Measurements from ENCODE around the gene PADI3.
"Not testable (repeated sequence)": the region's sequence is repeated elsewhere in the genome, so short reads cannot be mapped to it uniquely, and the experiment has no call there.

Gene PADI3

DNA sequence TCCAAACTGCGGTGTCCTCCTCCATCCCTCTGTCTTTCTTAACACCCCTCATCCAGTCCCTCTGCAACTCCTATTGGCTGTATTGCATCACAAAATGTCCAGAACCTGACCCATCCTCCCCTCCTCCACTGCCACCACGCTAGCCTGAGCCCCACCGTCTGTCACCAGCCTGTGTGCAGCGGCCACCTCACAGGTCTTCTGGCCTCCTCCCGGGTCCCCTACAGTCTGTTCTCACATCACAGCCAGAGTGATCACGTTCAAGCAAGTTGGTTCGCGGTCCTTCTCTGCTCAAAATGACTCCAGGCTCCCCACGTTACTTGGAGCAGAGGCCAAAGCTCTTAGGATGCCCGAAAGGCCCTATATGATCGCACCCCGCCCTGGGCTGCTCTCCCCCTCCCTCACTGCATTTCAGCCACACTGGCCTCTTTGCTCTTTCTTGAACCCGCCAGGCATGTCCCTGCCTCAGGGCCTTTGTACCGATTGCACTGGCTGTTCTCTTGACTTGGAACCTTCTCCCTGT, 56.7 kb downstream of the PADI3 start:
- DNase-seq: no peak

DNA sequence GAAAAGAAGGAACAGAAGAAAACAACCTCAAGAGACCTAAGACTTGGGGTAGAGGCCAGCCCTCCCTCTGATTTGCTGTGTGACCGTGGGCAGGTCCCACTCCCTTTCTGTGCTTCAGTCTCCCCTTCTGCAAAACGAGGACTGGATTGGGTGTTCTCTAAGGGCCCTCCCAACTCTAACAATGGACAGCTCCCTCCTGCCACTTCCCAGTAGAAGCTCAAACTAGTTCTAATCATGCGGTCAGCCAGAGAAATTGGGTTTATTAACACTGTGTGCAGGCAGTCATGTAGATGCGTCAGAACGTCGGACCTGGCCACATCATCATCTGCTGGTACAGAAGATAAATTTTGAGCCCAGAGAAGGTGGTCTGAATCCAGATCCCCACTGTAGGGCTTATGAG, 57.5 kb downstream of the PADI3 start:
- no peak for DNase-seq

DNA sequence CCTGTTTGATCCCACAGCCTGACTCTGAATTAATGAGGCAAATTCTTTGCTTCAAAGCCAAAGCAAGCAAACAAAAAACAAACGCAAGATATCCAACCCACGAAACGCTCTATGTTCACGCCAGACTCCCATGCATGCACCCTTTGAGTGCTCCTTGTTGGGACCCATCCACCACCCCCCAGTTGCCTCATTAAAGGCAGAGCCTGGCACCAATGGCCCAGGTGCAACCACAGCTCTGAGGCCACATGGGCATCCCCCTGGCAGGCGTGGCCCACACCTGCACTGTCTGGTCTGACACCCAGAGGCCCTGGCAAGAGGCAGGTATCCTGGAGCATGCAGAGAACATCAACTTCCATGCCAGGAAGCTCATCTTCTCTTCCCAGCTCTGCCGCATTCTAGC, 58.0 kb downstream of the PADI3 start:
- no peak for DNase-seq

DNA sequence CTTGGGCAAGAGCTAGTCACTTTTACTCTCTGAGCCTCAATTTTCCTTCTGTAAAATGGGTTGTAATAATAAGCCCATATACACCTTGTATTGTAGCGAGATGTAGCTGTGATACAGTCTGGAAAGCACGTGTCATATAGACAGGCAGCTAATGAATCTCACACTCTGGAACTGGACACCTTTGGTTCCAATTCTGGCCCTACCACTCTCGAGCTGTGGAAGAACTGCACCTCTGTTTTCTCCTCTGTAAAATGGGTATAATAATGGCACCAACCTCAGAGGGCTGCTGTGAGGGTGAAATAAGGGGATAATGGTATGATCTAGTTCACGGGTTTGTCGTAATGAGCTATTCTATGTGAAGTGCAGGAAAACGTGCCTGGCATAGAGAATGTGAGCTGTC, 58.4 kb downstream of the PADI3 start:
- DNase-seq: no peak

DNA sequence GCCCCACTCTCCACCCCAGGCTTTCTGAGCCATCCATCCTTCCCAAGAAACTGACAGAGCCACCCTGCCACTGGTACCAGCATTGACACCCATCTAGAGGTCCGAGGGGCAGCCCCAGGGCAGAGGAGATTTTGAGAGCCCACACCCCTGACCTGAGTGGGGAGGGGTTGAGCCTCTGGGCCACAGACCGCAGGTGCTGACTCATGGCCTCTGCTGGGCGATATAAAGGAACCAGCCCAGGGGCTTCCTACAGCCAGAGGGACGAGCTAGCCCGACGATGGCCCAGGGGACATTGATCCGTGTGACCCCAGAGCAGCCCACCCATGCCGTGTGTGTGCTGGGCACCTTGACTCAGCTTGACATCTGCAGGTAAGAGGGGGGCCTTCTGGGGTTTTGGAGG, 59.0 kb downstream of the PADI3 start, which contains the start of gene PADI4:
Gene PADI4 (plus strand): TSS at position 252 of the 400 bp plus-strand sequence. CDS start 26 bp downstream, at position 278.
- no peak for DNase-seq

DNA sequence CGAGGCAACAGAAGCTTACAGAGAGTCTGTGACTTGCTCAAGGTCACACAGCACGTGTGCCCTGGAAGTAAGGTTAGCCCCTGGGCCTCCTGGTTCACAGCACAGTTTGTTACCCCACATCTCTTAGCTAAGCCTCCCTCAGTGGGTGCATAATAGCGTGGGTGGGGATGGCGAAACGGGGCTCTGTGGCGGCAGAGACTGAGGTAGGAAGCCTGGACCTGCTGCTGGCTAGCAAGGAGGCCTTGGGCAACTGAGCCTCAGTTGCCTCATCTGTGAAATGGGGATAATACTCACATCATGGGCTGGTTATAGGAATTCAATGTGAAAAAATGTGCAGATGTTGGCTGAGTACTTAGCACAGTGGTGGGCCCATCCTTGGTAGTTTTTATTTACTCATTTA, 59.7 kb downstream of the PADI3 start:
- DNase-seq: no peak

DNA sequence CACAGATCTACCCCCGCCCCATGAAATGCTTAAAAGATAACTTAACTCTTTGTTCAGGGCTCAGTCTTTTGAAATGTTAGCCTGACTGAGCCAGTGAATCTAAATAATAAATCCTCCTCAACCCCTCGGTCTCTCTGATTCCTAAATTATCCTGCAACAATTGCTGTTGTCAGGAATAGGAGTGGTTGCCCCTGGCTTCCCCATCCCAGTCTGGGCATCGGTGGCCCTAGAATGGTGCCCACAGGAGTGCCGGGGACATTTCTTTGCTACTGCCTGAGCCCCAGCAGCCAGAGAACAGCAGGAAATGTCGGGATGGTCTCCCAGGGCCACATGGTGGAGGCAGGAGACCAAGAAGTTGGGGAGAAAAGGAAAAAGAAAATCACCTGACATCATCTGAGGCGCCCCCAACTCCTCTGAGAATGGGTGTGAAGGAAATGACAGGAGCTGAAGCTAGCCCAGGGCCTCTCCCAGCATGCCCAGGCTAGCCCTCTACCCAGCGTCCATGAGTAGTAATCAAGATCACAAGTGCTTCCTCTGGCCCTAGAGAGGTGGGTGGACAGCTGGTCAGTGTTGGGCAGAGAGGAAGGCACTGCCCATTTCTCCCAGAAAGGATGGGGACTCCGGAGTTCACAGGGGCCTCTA, 60.6 kb downstream of the PADI3 start:
- no peak for DNase-seq

DNA sequence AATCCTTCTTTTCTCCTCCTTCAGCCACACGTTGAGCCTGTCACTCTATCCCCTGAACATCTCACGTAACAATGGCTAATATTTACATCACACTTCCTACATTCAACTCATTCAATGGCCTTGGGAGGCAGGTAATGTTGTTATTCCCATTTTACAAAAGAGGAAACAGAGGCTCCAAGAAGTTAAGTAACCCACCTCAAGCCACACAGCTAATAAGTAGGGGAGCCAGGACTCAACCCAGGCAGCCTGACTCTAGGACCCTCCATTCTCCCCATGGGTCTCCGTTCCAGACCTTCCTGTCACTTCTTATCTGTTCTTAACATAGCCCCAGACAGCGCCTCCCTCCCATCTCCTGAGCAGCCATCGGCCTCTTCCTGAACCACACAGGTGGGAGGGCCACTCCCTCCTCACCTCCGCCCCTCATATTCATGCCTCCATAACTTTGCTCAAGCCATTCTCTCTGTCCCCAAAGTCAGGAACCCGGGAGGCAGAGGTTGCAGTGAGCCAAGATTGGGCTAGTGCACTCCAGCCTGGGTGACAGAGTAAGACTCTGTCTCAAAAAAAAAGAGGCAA, 61.3 kb downstream of the PADI3 start:
- no peak for DNase-seq

DNA sequence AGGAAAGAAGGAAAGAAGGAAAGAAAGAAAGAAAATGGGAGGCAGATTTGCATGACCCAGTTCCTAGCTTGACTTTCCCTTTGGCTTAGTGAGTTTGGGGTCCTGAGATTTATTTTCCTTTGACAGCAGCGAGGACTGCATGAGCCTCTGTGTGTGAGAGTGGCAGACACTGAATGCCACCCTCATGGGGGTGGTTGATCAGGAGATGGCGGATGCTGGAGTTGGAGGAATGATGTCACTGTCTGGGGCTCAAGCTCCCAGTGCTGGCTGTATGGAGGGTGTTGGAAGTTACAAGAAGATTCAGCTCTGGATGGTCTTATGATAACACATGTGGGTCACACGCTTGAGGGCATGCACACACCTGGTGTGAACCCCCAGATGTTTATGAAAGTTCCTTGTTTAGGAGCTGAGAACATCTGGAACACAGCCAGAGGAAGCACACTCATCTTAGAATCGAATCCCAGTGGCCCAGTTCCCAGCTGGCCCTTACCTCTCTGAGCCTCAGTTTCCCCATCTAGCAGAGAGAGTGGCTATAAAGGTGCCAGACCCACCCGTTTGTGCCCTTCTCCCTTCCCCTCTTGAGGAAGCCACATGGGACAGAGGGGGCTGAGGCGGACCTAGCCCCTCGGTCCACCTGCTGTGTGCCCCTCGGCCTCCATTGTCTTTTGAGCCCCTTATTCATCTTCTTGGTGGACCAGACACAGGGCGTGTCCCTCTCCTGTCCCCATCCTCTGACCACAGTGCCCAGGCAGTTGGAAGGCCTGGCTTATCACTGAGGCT, 64.8 kb downstream of the PADI3 start:
- no peak for DNase-seq

DNA sequence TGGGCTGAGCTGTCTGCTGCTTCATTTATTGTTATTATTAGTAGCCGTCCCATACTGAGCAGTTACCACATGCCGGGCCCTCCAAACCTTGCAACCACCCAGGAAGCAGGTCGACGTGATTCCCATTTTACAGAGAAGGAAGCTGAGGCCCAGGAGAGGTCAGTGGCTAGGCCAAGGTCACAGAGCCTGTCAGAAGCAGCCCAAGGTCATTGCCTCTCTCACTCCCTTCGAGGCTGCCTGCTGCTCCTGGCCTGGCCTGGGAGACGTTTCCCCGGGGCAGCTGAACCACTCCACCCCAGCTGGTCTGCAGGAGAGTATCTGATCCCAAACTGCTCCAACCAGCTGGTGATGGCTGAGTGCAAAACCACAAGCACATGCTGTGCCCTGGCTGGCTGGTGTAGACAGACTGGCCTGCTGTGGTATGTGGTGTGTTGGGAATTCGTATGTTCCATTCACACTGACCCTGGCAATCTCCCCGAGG, 65.6 kb downstream of the PADI3 start:
- no peak for DNase-seq

DNA sequence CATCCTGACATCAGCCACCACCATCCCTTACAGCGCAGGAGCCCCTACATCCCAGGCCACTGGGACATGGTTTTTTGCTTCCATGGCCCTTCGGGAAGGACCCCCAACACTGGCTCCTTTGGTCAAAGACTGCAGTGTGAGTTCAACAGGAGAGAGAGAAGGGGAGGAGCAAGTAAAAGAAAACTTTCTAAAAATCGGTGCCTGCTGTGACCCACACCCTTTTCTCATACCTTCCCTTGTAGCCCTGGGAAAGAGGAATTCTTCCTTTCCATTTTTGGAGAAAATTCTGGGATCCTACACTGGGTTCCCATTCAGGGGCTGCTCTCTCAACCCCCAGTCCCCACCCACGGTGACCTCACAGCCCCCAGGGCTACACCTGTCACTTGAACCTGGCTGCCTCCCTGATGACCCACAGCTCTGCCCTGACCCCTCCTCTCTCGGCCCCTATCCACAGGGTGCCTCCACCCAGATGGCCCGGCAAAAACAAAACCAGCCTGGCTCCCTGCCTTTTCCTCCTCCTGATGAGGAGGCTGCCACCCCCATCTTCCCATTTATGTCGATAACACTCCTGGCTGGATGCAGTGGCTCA, 66.7 kb downstream of the PADI3 start:
- DNase-seq: no peak

DNA sequence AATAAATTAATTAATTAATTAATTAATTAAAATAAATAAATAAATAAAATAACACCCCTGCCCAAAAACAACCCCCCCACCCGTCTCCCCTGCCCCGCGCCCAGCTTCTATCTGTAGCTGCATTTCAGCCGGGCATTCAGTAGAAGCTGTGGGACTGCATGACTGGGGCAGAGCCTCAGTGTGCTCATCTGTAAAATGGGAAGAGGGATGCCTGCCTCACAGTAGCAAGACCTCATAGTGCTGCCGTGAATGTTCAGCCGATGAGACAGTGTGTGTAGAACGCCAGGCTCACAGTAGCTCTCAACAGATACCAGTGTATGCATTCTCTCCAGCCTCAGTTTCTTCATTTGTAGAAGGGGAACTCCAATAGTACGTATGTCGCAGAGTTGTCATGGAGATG, 67.8 kb downstream of the PADI3 start:
- no peak for DNase-seq

DNA sequence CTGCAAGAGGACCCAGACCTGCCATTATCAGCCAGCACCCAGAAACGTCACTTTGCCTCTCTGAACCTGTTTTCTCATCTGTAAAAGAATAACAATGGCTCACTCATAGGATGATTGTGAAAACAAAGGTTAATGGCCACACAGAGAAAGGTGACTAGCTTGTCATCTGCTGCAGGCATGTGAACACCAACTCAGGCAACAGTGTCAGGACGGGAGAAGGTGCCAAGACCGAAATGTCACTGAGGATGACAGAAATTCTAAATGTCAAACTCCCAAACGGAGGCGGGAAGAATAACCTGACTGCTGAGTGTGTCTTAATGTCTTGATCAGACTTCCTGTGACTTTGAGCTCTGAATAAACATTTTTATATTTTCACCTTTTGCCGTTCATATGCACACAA, 69.4 kb downstream of the PADI3 start:
- DNase-seq: no peak

DNA sequence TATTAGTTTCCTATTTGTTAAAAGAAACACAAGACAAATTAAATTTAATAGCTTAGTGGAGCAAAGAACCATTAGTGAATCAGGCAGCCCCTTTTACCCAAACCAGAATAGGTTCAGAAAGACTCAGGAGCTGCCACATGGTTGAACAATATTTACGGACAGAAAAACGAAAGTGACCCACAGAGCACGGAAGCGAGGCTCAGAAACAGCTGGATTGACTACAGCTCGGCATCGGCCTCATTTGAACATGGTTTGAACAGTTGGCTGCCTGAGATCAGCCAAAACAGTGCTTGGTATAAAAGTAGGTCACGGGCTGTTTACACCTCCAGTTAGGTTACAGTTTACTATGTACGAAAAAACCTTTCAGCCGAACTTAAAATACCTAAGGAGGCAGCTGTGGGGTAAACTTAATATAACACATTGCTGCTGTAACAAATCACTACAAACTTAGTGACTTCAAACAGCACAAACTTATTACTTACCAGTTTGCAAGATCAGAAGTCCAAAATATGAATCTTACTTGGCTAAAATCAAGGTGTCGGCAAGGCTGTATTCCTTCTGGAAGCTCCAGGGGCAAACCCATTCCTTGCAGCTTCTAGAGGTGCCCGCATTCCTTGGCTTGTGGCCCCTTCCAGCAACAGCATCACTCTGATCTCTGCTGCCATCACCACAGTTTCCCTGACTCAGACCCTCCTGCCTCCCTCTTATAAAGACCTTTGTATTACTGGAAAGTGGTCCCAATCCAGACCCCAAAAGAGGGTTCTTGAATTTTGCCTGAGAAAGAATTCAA, 70.9 kb downstream of the PADI3 start:
- no peak for DNase-seq

DNA sequence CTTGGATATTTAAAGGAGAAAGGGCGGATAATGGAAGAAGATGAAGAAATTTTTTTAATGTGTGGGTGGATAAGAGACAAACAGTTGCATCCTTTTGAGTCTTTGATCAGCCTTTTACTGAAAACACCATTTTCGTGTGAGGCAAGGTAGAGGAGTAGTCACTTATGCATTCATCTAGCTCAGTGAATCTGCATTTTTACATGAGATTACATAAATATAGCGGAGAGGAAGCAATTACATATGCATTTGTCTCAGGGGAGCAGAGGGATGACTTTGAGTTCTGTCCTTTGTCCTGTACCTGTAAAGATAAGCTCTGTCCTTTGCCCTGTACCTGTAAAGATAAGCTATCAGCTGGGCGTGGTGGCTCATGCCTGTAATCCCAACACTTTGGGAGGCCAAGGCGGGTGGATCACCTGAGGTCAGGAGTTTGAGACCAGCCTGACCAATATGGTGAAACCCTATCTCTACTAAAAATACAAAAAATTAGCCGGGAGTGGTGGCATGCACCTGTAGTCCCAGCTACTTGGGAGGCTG, 73.0 kb downstream of the PADI3 start:
- DNase-seq: not testable (repeated sequence)

DNA sequence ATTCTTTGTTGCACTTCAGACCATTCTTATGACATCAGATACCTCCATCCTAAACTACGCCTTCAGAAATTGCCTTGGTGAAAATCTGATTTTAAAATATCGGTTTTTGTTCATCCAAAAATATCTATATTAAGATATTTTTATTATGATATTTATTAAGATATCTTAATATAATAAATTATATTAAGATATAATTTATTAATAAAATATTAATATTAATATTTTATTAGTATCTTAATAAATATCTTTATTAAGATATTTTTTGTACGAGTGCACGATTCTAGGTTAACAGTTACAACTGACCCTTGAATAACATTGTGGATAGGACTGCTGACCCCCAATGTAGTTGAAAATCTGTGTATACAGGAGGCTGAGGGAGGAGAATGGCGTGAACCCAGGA, 80.0 kb downstream of the PADI3 start:
- no peak for DNase-seq

DNA sequence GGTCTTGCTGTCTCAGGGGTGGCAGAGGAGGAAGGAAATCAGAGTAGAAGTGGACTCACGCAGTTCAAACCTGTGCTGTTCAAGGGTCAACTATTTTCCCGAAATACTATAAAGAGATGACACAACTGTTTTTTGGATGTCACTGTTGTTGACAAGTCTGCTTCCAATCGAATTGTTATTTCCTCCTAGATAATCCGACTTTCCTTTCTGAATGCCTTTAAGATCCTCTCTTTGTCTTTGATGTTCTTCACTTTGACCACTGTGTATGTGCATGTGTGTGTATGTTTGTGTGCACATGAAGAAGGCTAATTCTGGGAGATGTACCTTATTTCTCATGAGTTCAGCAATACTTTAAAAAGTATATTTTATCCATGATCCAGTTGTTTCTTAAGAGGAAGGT, 80.7 kb downstream of the PADI3 start:
- DNase-seq: no peak

DNA sequence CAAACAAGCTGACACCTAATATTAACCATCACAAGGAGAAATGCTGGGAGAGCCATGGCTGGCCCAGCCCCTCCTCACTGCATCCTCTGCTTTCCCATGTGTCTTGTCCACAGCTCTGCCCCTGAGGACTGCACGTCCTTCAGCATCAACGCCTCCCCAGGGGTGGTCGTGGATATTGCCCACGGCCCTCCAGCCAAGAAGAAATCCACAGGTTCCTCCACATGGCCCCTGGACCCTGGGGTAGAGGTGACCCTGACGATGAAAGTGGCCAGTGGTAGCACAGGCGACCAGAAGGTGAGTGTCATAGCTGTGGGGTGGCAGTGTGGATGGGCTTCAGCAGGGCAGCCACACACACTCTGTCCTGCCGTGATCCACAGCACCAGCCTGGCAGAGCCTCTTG, 82.0 kb downstream of the PADI3 start:
- DNase-seq: no peak

DNA sequence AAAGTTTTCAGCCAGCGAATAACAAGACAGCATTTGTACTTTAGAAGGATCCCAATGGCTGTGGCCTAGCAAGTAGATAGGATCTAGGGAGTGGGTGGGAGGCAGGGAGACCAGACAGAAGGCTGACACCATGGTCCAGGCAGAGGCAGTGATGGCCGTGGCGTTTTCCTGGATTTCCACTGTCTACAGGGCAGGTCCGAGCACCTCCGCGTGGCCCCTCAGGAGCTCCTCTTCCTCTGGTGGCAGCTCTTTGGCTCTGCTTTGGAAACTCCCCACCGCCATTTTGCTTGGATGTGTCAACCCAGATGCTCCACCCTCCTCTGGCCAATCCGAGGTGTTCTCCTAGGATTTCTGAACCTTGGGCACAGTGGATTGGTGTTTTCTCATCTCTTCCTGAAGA, 84.2 kb downstream of the PADI3 start:
- no peak for DNase-seq
